Measurements from ENCODE around the gene ERBB4.
A peak's percentile ranks its signal among the peaks of the same experiment; 100 is the strongest.
"Not testable (repeated sequence)": the region's sequence is repeated elsewhere in the genome, so short reads cannot be mapped to it uniquely, and the experiment has no call there.

Gene ERBB4

DNA sequence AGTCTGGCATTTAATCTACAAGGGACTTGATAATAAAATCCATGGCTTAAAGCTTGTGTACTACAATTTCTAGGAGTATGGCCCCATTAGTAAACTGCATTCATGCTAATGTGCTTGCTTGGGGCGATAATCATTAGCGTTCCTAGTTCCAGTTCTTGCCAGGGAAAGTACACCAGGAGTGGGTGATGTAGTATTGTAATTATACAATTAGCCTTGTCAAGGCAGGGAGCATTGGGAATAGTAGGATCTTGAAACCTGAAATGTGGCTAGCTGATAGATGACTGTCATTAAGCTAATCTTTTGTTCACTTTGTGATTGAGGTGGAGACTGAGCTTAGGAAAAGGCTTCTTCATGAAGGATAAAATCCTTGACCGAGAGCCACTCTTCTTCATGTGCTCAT is 993.0 kb downstream of the ERBB4 start:
- H2BK5ac ChIP-seq (ENCODE audit: low read length), result no peak overlapping the region
- no peaks in the 10 kb centered on the region for H3K27me3 ChIP-seq (ENCODE audit: control insufficient read depth in 3 of 3, insufficient read depth in 3 of 3, low read depth in 1 of 3, low read length in 3 of 3)
- H2BK15ac ChIP-seq (ENCODE audit: low read length), result no peak overlapping the region
- H3K14ac ChIP-seq (ENCODE audit: low read length), result no peak overlapping the region
- no peaks in the 10 kb centered on the region for H3K79me1 ChIP-seq (ENCODE audit: low read depth, low read length)
- no peaks in the 10 kb centered on the region for H3K36me3 ChIP-seq (replicated peaks in 1 of 2; ENCODE audit: control insufficient read depth in 2 of 2, insufficient read depth in 2 of 2, low read length in 2 of 2)
- no peak overlapping the region for H4K8ac ChIP-seq (ENCODE audit: low read depth, low read length)
- no peak overlapping the region for H4K91ac ChIP-seq (ENCODE audit: low read depth, low read length, poor library complexity)
- WGBS, 2 donors (ENCODE audit: extremely low coverage in 2 of 2, insufficient read length in 2 of 2, insufficient replicate concordance in 1 of 2), result no CpG with 5 or more reads among the region's 3 CpGs
- H3K9me3 ChIP-seq (replicated peaks in 1 of 2; ENCODE audit: control insufficient read depth in 2 of 2, insufficient read depth in 1 of 2, low read depth in 1 of 2, low read length in 2 of 2), result no peaks in the 10 kb centered on the region
- no peak overlapping the region for H3K4me2 ChIP-seq (ENCODE audit: insufficient read depth, low read length, poor library complexity, severe bottlenecking)
- H2BK12ac ChIP-seq (ENCODE audit: low read length), result no peak overlapping the region
- H3K4ac ChIP-seq (ENCODE audit: low read length), result no peak overlapping the region
- H2AK5ac ChIP-seq (ENCODE audit: low read depth, low read length), result no peak overlapping the region
- no peak for DNase-seq (ENCODE audit: low spot score)
- H3K4me3 ChIP-seq (ENCODE audit: low read length in 2 of 2), result no peak overlapping the region
- no peak overlapping the region for H3K18ac ChIP-seq (ENCODE audit: low read length)
- H2AFZ ChIP-seq (ENCODE audit: low read length), result no peak overlapping the region
- no peak overlapping the region for H3K9ac ChIP-seq (ENCODE audit: low read depth, low read length, poor library complexity)
- H3K23ac ChIP-seq (ENCODE audit: low read depth, low read length, poor library complexity), result no peak overlapping the region
- peaks cover 0 to 7% of the 10 kb centered on the region in 2 donors for H3K4me1 ChIP-seq (ENCODE audit: control insufficient read depth in 2 of 2, insufficient read depth in 1 of 2, low read depth in 1 of 2, low read length in 2 of 2)
- no peak overlapping the region for H3K27ac ChIP-seq (replicated peaks; ENCODE audit: low read length)
- no peak overlapping the region for H2BK120ac ChIP-seq (ENCODE audit: low read depth, low read length)

- no peak overlapping the region for H2AK5ac ChIP-seq (ENCODE audit: low read depth, low read length)
- no peak overlapping the region for H3K4ac ChIP-seq (ENCODE audit: low read length)
- H3K27me3 ChIP-seq (ENCODE audit: control insufficient read depth in 3 of 3, insufficient read depth in 3 of 3, low read depth in 1 of 3, low read length in 3 of 3), result no peaks in the 10 kb centered on the region
- peak overlapping the region; percentile 14 for H2AFZ ChIP-seq (ENCODE audit: low read length)
- no peak overlapping the region for H2BK5ac ChIP-seq (ENCODE audit: low read length)
- no peak overlapping the region for H3K18ac ChIP-seq (ENCODE audit: low read length)
- no peak overlapping the region for H3K4me3 ChIP-seq (ENCODE audit: low read length in 2 of 2)
- no peaks in the 10 kb centered on the region for H3K36me3 ChIP-seq (replicated peaks in 1 of 2; ENCODE audit: control insufficient read depth in 2 of 2, insufficient read depth in 2 of 2, low read length in 2 of 2)
- WGBS, 2 donors (ENCODE audit: extremely low coverage in 2 of 2, insufficient read length in 2 of 2, insufficient replicate concordance in 1 of 2), result no CpG with 5 or more reads among the region's 5 CpGs
- no peak for DNase-seq (ENCODE audit: low spot score)
- H3K4me2 ChIP-seq (ENCODE audit: insufficient read depth, low read length, poor library complexity, severe bottlenecking), result no peak overlapping the region
- H3K14ac ChIP-seq (ENCODE audit: low read length), result no peak overlapping the region
- no peak overlapping the region for H3K9ac ChIP-seq (ENCODE audit: low read depth, low read length, poor library complexity)
- no peaks in the 10 kb centered on the region for H3K79me1 ChIP-seq (ENCODE audit: low read depth, low read length)
- no peak overlapping the region for H2BK12ac ChIP-seq (ENCODE audit: low read length)
- peaks cover 0 to 4% of the 10 kb centered on the region in 2 donors for H3K4me1 ChIP-seq (ENCODE audit: control insufficient read depth in 2 of 2, insufficient read depth in 1 of 2, low read depth in 1 of 2, low read length in 2 of 2)
- H3K23ac ChIP-seq (ENCODE audit: low read depth, low read length, poor library complexity), result no peak overlapping the region
- no peak overlapping the region for H2BK120ac ChIP-seq (ENCODE audit: low read depth, low read length)
- H4K91ac ChIP-seq (ENCODE audit: low read depth, low read length, poor library complexity), result no peak overlapping the region
- no peak overlapping the region for H4K8ac ChIP-seq (ENCODE audit: low read depth, low read length)
- H3K9me3 ChIP-seq (replicated peaks in 1 of 2; ENCODE audit: control insufficient read depth in 2 of 2, insufficient read depth in 1 of 2, low read depth in 1 of 2, low read length in 2 of 2), result peaks cover 0 to 2% of the 10 kb centered on the region in 2 donors
- no peak overlapping the region for H3K27ac ChIP-seq (replicated peaks; ENCODE audit: low read length)
- no peak overlapping the region for H2BK15ac ChIP-seq (ENCODE audit: low read length)
Observed at GRCh38 chr2:211534632-211535031, 1004.0 kb downstream of the ERBB4 start.

- no CpG with 5 or more reads among the region's 18 CpGs for WGBS, 2 donors (ENCODE audit: extremely low coverage in 2 of 2, insufficient read length in 2 of 2, insufficient replicate concordance in 1 of 2)
- not testable (repeated sequence) for H3K79me1 ChIP-seq (ENCODE audit: low read depth, low read length); H3K4me2 ChIP-seq (ENCODE audit: insufficient read depth, low read length, poor library complexity, severe bottlenecking); H3K4me1 ChIP-seq (ENCODE audit: control insufficient read depth in 2 of 2, insufficient read depth in 1 of 2, low read depth in 1 of 2, low read length in 2 of 2); H2BK120ac ChIP-seq (ENCODE audit: low read depth, low read length); H4K91ac ChIP-seq (ENCODE audit: low read depth, low read length, poor library complexity); H3K9ac ChIP-seq (ENCODE audit: low read depth, low read length, poor library complexity); H3K27ac ChIP-seq (replicated peaks; ENCODE audit: low read length); H3K36me3 ChIP-seq (replicated peaks in 1 of 2; ENCODE audit: control insufficient read depth in 2 of 2, insufficient read depth in 2 of 2, low read length in 2 of 2); H3K4ac ChIP-seq (ENCODE audit: low read length); H3K14ac ChIP-seq (ENCODE audit: low read length); H3K4me3 ChIP-seq (ENCODE audit: low read length in 2 of 2); H4K8ac ChIP-seq (ENCODE audit: low read depth, low read length); H3K27me3 ChIP-seq (ENCODE audit: control insufficient read depth in 3 of 3, insufficient read depth in 3 of 3, low read depth in 1 of 3, low read length in 3 of 3); H3K18ac ChIP-seq (ENCODE audit: low read length); H2BK5ac ChIP-seq (ENCODE audit: low read length); H2BK15ac ChIP-seq (ENCODE audit: low read length); H3K23ac ChIP-seq (ENCODE audit: low read depth, low read length, poor library complexity); H3K9me3 ChIP-seq (replicated peaks in 1 of 2; ENCODE audit: control insufficient read depth in 2 of 2, insufficient read depth in 1 of 2, low read depth in 1 of 2, low read length in 2 of 2); DNase-seq (ENCODE audit: low spot score); H2AK5ac ChIP-seq (ENCODE audit: low read depth, low read length); H2BK12ac ChIP-seq (ENCODE audit: low read length); H2AFZ ChIP-seq (ENCODE audit: low read length)
Observed at GRCh38 chr2:211524248-211524647, 1014.4 kb downstream of the ERBB4 start.

- no peak overlapping the region for H2BK15ac ChIP-seq (ENCODE audit: low read length)
- no peaks in the 10 kb centered on the region for H3K27me3 ChIP-seq (ENCODE audit: control insufficient read depth in 3 of 3, insufficient read depth in 3 of 3, low read depth in 1 of 3, low read length in 3 of 3)
- no peak overlapping the region for H3K27ac ChIP-seq (replicated peaks; ENCODE audit: low read length)
- no peak for DNase-seq (ENCODE audit: low spot score)
- H2BK120ac ChIP-seq (ENCODE audit: low read depth, low read length), result no peak overlapping the region
- no peaks in the 10 kb centered on the region for H3K36me3 ChIP-seq (replicated peaks in 1 of 2; ENCODE audit: control insufficient read depth in 2 of 2, insufficient read depth in 2 of 2, low read length in 2 of 2)
- H3K9me3 ChIP-seq (replicated peaks in 1 of 2; ENCODE audit: control insufficient read depth in 2 of 2, insufficient read depth in 1 of 2, low read depth in 1 of 2, low read length in 2 of 2), result no peaks in the 10 kb centered on the region
- no peaks in the 10 kb centered on the region for H3K79me1 ChIP-seq (ENCODE audit: low read depth, low read length)
- no peak overlapping the region for H4K91ac ChIP-seq (ENCODE audit: low read depth, low read length, poor library complexity)
- no peak overlapping the region for H2AFZ ChIP-seq (ENCODE audit: low read length)
- H3K4ac ChIP-seq (ENCODE audit: low read length), result no peak overlapping the region
- no peak overlapping the region for H3K9ac ChIP-seq (ENCODE audit: low read depth, low read length, poor library complexity)
- no peak overlapping the region for H3K4me2 ChIP-seq (ENCODE audit: insufficient read depth, low read length, poor library complexity, severe bottlenecking)
- peaks cover 0 to 18% of the 10 kb centered on the region in 2 donors for H3K4me1 ChIP-seq (ENCODE audit: control insufficient read depth in 2 of 2, insufficient read depth in 1 of 2, low read depth in 1 of 2, low read length in 2 of 2)
- no peak overlapping the region for H2BK5ac ChIP-seq (ENCODE audit: low read length)
- H3K18ac ChIP-seq (ENCODE audit: low read length), result no peak overlapping the region
- H2AK5ac ChIP-seq (ENCODE audit: low read depth, low read length), result no peak overlapping the region
- H4K8ac ChIP-seq (ENCODE audit: low read depth, low read length), result no peak overlapping the region
- no peak overlapping the region for H3K4me3 ChIP-seq (ENCODE audit: low read length in 2 of 2)
- no CpG with 5 or more reads among the region's 3 CpGs for WGBS, 2 donors (ENCODE audit: extremely low coverage in 2 of 2, insufficient read length in 2 of 2, insufficient replicate concordance in 1 of 2)
- no peak overlapping the region for H2BK12ac ChIP-seq (ENCODE audit: low read length)
- H3K14ac ChIP-seq (ENCODE audit: low read length), result no peak overlapping the region
- no peak overlapping the region for H3K23ac ChIP-seq (ENCODE audit: low read depth, low read length, poor library complexity)
Observed at GRCh38 chr2:211516537-211516936, 1022.1 kb downstream of the ERBB4 start.

Measured in neuronal stem cell (in vitro differentiated cells).